AG08395 (cell line): ENCODE results near the gene COLEC11.

Experiments
- DNase-seq: peaks from one replicate; pipeline ENCODE4 v3.0.0; 2012; ENCODE audit warnings: mixed read lengths, low spot score

The COLEC11 gene

GRCh38 chr2:3585261-3586109 lies 9.4 kb upstream of the COLEC11 start:
- DNase-seq = no peak

GRCh38 chr2:3586220-3586619 lies 8.7 kb upstream of the COLEC11 start:
- DNase-seq = no peak

GRCh38 chr2:3587021-3587420 lies 7.9 kb upstream of the COLEC11 start:
- DNase-seq = no peak

GRCh38 chr2:3587432-3587831 lies 7.5 kb upstream of the COLEC11 start:
- DNase-seq = no peak

- DNase-seq = no peak
Observed at GRCh38 chr2:3588084-3588483, 6.8 kb upstream of the COLEC11 start.

- no peak for DNase-seq
Observed at GRCh38 chr2:3589086-3589485, 5.8 kb upstream of the COLEC11 start.

GRCh38 chr2:3595404-3595803 lies 492 bp downstream of the COLEC11 start:
- DNase-seq = no peak

- no peak for DNase-seq
Observed at GRCh38 chr2:3595985-3596384, 1.1 kb downstream of the COLEC11 start.

GRCh38 chr2:3596901-3597417 lies 2.0 kb downstream of the COLEC11 start:
- no peak for DNase-seq

- no peak for DNase-seq
Observed at GRCh38 chr2:3597567-3597966, 2.7 kb downstream of the COLEC11 start.

GRCh38 chr2:3598197-3598910 lies 3.4 kb downstream of the COLEC11 start:
- DNase-seq = no peak

- DNase-seq = no peak
Observed at GRCh38 chr2:3598912-3599854, 4.3 kb downstream of the COLEC11 start.

GRCh38 chr2:3600256-3600855 lies 5.4 kb downstream of the COLEC11 start:
- DNase-seq = no peak

GRCh38 chr2:3601561-3602271 lies 6.8 kb downstream of the COLEC11 start:
- no peak for DNase-seq

GRCh38 chr2:3602553-3603339 lies 7.8 kb downstream of the COLEC11 start:
- DNase-seq = no peak

GRCh38 chr2:3603536-3604206 lies 8.8 kb downstream of the COLEC11 start:
- DNase-seq = no peak

- DNase-seq = no peak
Observed at GRCh38 chr2:3604207-3604877, 9.4 kb downstream of the COLEC11 start.

- no peak for DNase-seq
Observed at GRCh38 chr2:3604991-3605961, 10.4 kb downstream of the COLEC11 start.
